Neural progenitor cell (in vitro differentiated cells): ENCODE data around the gene CPS1. TPM values are rescaled to one million over a fixed set of nuclear protein-coding genes. Genes with fewer than 3 reads are reported as not detected.

Source experiments
- DNase-seq: peaks from one replicate; pipeline ENCODE4 v3.0.0-alpha.2; 2016; ENCODE audit warnings: low spot score
- H2AFZ ChIP-seq: fragments of 200-600 bp; sonication (generic); replicated peaks from 2 replicates; pipeline ENCODE4 v1.6.1; 2016; ENCODE audit warnings: antibody characterized with exemption
- H3F3A ChIP-seq: fragments of 200-600 bp; sonication (generic); 2 replicates; pipeline ENCODE4 v1.6.1; 2016; ENCODE audit warnings: antibody characterized with exemption, low read depth
- H3K27ac ChIP-seq: fragments of 200-600 bp; sonication (generic); 2 replicates; pipeline ENCODE4 v1.5.1; 2016; ENCODE audit warnings: mild to moderate bottlenecking
- H3K27me3 ChIP-seq: fragments of 200-600 bp; sonication (generic); 2 replicates; pipeline ENCODE4 v1.6.1; 2016; ENCODE audit warnings: mild to moderate bottlenecking, moderate library complexity
- H3K36me3 ChIP-seq: fragments of 200-600 bp; sonication (generic); 2 replicates; pipeline ENCODE4 v1.5.1; 2016
- H3K4me1 ChIP-seq: fragments of 200-600 bp; sonication (generic); 2 replicates; pipeline ENCODE4 v1.6.1; 2016; ENCODE audit warnings: mixed run types
- H3K4me2 ChIP-seq: fragments of 200-600 bp; sonication (generic); 2 replicates; pipeline ENCODE4 v1.6.1; 2016
- H3K4me3 ChIP-seq: fragments of 200-600 bp; sonication (generic); 2 replicates; pipeline ENCODE4 v1.5.1; 2016
- H3K79me2 ChIP-seq: fragments of 200-600 bp; sonication (generic); 2 replicates; pipeline ENCODE4 v1.6.1; 2016; ENCODE audit warnings: low read depth
- H3K9ac ChIP-seq: fragments of 200-600 bp; sonication (generic); 2 replicates; pipeline ENCODE4 v1.6.1; 2016
- H3K9me3 ChIP-seq: fragments of 200-600 bp; sonication (generic); 2 replicates; pipeline ENCODE4 v1.5.1; 2016; ENCODE audit warnings: low read depth
- H4K20me1 ChIP-seq: fragments of 200-600 bp; sonication (generic); 2 replicates; pipeline ENCODE4 v1.6.1; 2016; ENCODE audit warnings: low read depth
- H3K27ac Mint-ChIP-seq: 3 replicates; pipeline ENCODE4 v1.8.0; 2021; ENCODE audit warnings: mixed read lengths
- H3K27me3 Mint-ChIP-seq: 2 replicates; pipeline ENCODE4 v1.8.0; 2022; ENCODE audit warnings: low read depth, mild to moderate bottlenecking, inconsistent platforms, moderate library complexity, mixed read lengths; ENCODE audit not compliant: insufficient read depth
- H3K36me3 Mint-ChIP-seq: 3 replicates; pipeline ENCODE4 v1.8.0; 2021; ENCODE audit warnings: mixed read lengths
- H3K4me1 Mint-ChIP-seq: 3 replicates; pipeline ENCODE4 v1.8.0; 2021; ENCODE audit warnings: mixed read lengths
- H3K4me3 Mint-ChIP-seq: 3 replicates; pipeline ENCODE4 v1.8.0; 2021; ENCODE audit warnings: mild to moderate bottlenecking, moderate library complexity, mixed read lengths
- H3K9me3 Mint-ChIP-seq: 3 replicates; pipeline ENCODE4 v1.8.0; 2020; ENCODE audit warnings: mixed read lengths
- CTCF ChIP-seq: fragments of 200-600 bp; sonication (generic); IDR thresholded peaks from 2 replicates; pipeline ENCODE4 v1.5.1; 2017; ENCODE audit warnings: antibody characterized with exemption, mild to moderate bottlenecking
- EZH2 ChIP-seq: fragments of 200-600 bp; sonication (generic); IDR thresholded peaks from 2 replicates; pipeline ENCODE4 v1.6.1; 2017; ENCODE audit warnings: antibody characterized with exemption, mild to moderate bottlenecking, moderate library complexity
- EZH2phosphoT487 ChIP-seq: fragments of 200-600 bp; sonication (generic); IDR thresholded peaks from 2 replicates; pipeline ENCODE4 v1.6.1; 2017; ENCODE audit warnings: antibody characterized with exemption
- total RNA-seq: library from RNA; depleted of rRNA; stranded (reverse); fragments of >200 nt; gene quantifications from 2 replicates; pipeline ENCODE4 v1.2.3, GENCODE V29; 2015; ENCODE audit warnings: low replicate concordance

Gene CPS1
- total RNA-seq, 1 donor from 2014 or later: 86.8 TPM

GRCh38 chr2:210620456-210620855, 64.1 kb downstream of the CPS1 start:
- H2AFZ ChIP-seq: no peak overlapping the region
- no peak overlapping the region for H3K9ac ChIP-seq
- no peaks in the 10 kb centered on the region for H3K36me3 Mint-ChIP-seq
- no peaks in the 10 kb centered on the region for H3K9me3 ChIP-seq
- H3F3A ChIP-seq: no peaks in the 10 kb centered on the region
- H3K9me3 Mint-ChIP-seq: no peaks in the 10 kb centered on the region
- no peaks in the 10 kb centered on the region for H4K20me1 ChIP-seq
- H3K79me2 ChIP-seq: no peaks in the 10 kb centered on the region
- TF ChIP-seq EZH2phosphoT487 (no peak), CTCF (no peak), EZH2 (no peak)
- no peaks in the 10 kb centered on the region for H3K27me3 ChIP-seq
- no peaks in the 10 kb centered on the region for H3K27me3 Mint-ChIP-seq
- H3K4me3 ChIP-seq: no peak overlapping the region
- H3K4me3 Mint-ChIP-seq: no peak overlapping the region
- DNase-seq: peak; percentile 27
- no peak overlapping the region for H3K4me2 ChIP-seq
- H3K36me3 ChIP-seq: no peaks in the 10 kb centered on the region
- peaks cover 12% of the 10 kb centered on the region for H3K4me1 Mint-ChIP-seq
- H3K27ac ChIP-seq: no peak overlapping the region
- peaks cover 10% of the 10 kb centered on the region for H3K4me1 ChIP-seq
- no peak overlapping the region for H3K27ac Mint-ChIP-seq

- no peaks in the 10 kb centered on the region for H3K9me3 Mint-ChIP-seq
- no peaks in the 10 kb centered on the region for H3K27me3 Mint-ChIP-seq
- no peaks in the 10 kb centered on the region for H3K9me3 ChIP-seq
- H3K27me3 ChIP-seq: no peaks in the 10 kb centered on the region
- H3K79me2 ChIP-seq: no peaks in the 10 kb centered on the region
- no peaks in the 10 kb centered on the region for H3K36me3 ChIP-seq
- no peak overlapping the region for H3K27ac ChIP-seq
- no peak overlapping the region for H3K9ac ChIP-seq
- TF ChIP-seq EZH2 (no peak), EZH2phosphoT487 (no peak)
- H3K36me3 Mint-ChIP-seq: no peaks in the 10 kb centered on the region
- H3K4me1 Mint-ChIP-seq: peaks cover 17% of the 10 kb centered on the region
- H2AFZ ChIP-seq: no peak overlapping the region
- H3K4me3 ChIP-seq: no peak overlapping the region
- no peaks in the 10 kb centered on the region for H4K20me1 ChIP-seq
- H3F3A ChIP-seq: no peaks in the 10 kb centered on the region
- H3K4me2 ChIP-seq: no peak overlapping the region
- H3K4me3 Mint-ChIP-seq: no peak overlapping the region
- H3K4me1 ChIP-seq: peaks cover 10% of the 10 kb centered on the region
- H3K27ac Mint-ChIP-seq: no peak overlapping the region
- no peak for DNase-seq
These were observed 67.1 kb downstream of the CPS1 start for GRCh38 chr2:210623506-210623905.

GRCh38 chr2:210626849-210627248, 70.5 kb downstream of the CPS1 start:
- no peaks in the 10 kb centered on the region for H3K4me1 ChIP-seq
- DNase-seq: no peak
- no peak overlapping the region for H3K4me2 ChIP-seq
- H4K20me1 ChIP-seq: no peaks in the 10 kb centered on the region
- H3K4me3 ChIP-seq: no peak overlapping the region
- no peaks in the 10 kb centered on the region for H3K9me3 Mint-ChIP-seq
- H3K27me3 ChIP-seq: no peaks in the 10 kb centered on the region
- peak overlapping the region; percentile 69 for H3K27ac Mint-ChIP-seq
- H3K36me3 Mint-ChIP-seq: no peaks in the 10 kb centered on the region
- H3K27ac ChIP-seq: no peak overlapping the region
- H3K9me3 ChIP-seq: no peaks in the 10 kb centered on the region
- no peak overlapping the region for H2AFZ ChIP-seq
- TF ChIP-seq CTCF (no peak), EZH2phosphoT487 (no peak), EZH2 (no peak)
- no peak overlapping the region for H3K4me3 Mint-ChIP-seq
- no peak overlapping the region for H3K9ac ChIP-seq
- H3K79me2 ChIP-seq: no peaks in the 10 kb centered on the region
- H3F3A ChIP-seq: no peaks in the 10 kb centered on the region
- H3K4me1 Mint-ChIP-seq: peaks cover 23% of the 10 kb centered on the region
- H3K36me3 ChIP-seq: no peaks in the 10 kb centered on the region
- no peaks in the 10 kb centered on the region for H3K27me3 Mint-ChIP-seq

GRCh38 chr2:210630873-210631560, 74.6 kb downstream of the CPS1 start:
- Histone ChIP-seq H3K4me3 (no peak overlapping the region), H3K4me2 (no peak overlapping the region), H3K9me3 (no peaks in the 10 kb centered on the region), H4K20me1 (no peaks in the 10 kb centered on the region), H2AFZ (no peak overlapping the region), H3K27me3 (no peaks in the 10 kb centered on the region), H3K36me3 (no peaks in the 10 kb centered on the region), H3K79me2 (no peaks in the 10 kb centered on the region), H3K9ac (no peak overlapping the region), H3K4me1 (no peaks in the 10 kb centered on the region), H3F3A (no peaks in the 10 kb centered on the region), H3K27ac (no peak overlapping the region)
- Mint-ChIP-seq H3K4me3 (no peak overlapping the region), H3K27ac (no peak overlapping the region), H3K27me3 (peaks cover 2% of the 10 kb centered on the region), H3K9me3 (no peaks in the 10 kb centered on the region), H3K4me1 (peaks cover 17% of the 10 kb centered on the region), H3K36me3 (no peaks in the 10 kb centered on the region)
- TF ChIP-seq EZH2phosphoT487 (no peak), CTCF (no peak), EZH2 (no peak)
- peak; percentile 19 for DNase-seq
